IMR-90 (cell line): ENCODE data around the gene NCDN.

ENCODE experiments used
- CHD1 ChIP-seq: IDR thresholded peaks from 2 replicates; pipeline ENCODE4 v1.6.1; 2012; ENCODE audit warnings: low read depth, low read length, improper control_type of control experiment
- MAFK ChIP-seq: IDR thresholded peaks from 2 replicates; pipeline ENCODE4 v1.6.1; 2012; ENCODE audit warnings: low read depth, low read length, improper control_type of control experiment
- MAZ ChIP-seq: IDR thresholded peaks from 2 replicates; pipeline ENCODE4 v1.6.1; 2012; ENCODE audit warnings: low read depth, mild to moderate bottlenecking, low read length, improper control_type of control experiment, moderate library complexity, borderline replicate concordance
- POLR2A ChIP-seq: IDR thresholded peaks from 2 replicates; pipeline ENCODE4 v1.6.1; 2012; ENCODE audit warnings: mild to moderate bottlenecking, low read depth, low read length
- SMC3 ChIP-seq: fragments of 150-350 bp; IDR thresholded peaks from 2 replicates; pipeline ENCODE4 v1.6.1; 2016; ENCODE audit warnings: low read depth, mild to moderate bottlenecking, antibody characterized with exemption, low read length, moderate library complexity
- TF ChIP-seq, protein P1 (sequence below): conservative IDR thresholded peaks from 2 replicates; pipeline ENCODE4 v1.5.1; 2012; ENCODE audit warnings: mild to moderate bottlenecking, low read depth, low read length, improper control_type of control experiment

DNA sequence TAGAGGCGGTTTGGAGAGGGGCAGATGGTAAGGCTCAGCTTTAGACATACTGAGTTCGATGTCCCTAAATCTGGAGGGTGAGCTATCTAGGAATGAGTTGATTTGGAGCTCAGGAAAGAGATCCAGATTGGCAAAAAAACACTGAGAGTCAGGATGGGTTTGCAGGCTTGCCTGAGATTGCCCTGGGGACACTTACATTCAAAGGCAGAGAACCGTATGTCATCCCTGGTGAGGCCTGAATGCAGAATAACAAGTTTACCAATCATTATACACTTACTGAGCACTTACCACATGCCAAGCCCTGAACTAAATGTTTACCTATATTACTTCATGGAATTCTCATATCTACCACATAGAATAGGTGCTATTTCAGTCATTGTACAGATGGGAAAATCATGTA lies 43.0 kb downstream of the NCDN start:
- TF ChIP-seq, protein P1, sequence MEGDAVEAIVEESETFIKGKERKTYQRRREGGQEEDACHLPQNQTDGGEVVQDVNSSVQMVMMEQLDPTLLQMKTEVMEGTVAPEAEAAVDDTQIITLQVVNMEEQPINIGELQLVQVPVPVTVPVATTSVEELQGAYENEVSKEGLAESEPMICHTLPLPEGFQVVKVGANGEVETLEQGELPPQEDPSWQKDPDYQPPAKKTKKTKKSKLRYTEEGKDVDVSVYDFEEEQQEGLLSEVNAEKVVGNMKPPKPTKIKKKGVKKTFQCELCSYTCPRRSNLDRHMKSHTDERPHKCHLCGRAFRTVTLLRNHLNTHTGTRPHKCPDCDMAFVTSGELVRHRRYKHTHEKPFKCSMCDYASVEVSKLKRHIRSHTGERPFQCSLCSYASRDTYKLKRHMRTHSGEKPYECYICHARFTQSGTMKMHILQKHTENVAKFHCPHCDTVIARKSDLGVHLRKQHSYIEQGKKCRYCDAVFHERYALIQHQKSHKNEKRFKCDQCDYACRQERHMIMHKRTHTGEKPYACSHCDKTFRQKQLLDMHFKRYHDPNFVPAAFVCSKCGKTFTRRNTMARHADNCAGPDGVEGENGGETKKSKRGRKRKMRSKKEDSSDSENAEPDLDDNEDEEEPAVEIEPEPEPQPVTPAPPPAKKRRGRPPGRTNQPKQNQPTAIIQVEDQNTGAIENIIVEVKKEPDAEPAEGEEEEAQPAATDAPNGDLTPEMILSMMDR = no peak
- no peak for TF ChIP-seq POLR2A
- no peak for TF ChIP-seq MAFK
- no peak for TF ChIP-seq MAZ
- no peak for TF ChIP-seq SMC3
- no peak for TF ChIP-seq CHD1
